ENCODE results near the gene PDLIM4.

- no peak for TF ChIP-seq POLR2AphosphoS5 (IDR thresholded peaks at IDR 0.05; ENCODE audit: low read depth, low read length)
- TF ChIP-seq POLR2A (IDR thresholded peaks at IDR 0.05; ENCODE audit: low read depth, low read length) = no peak
Measured at GRCh38 chr5:132310141-132310834, 52.8 kb downstream of the PDLIM4 start.

All from GM12892 (cell line).